ENCODE measurements around the gene KLK2.
A peak's percentile ranks its signal among the peaks of the same experiment; 100 is the strongest.

Gene KLK2

DNA sequence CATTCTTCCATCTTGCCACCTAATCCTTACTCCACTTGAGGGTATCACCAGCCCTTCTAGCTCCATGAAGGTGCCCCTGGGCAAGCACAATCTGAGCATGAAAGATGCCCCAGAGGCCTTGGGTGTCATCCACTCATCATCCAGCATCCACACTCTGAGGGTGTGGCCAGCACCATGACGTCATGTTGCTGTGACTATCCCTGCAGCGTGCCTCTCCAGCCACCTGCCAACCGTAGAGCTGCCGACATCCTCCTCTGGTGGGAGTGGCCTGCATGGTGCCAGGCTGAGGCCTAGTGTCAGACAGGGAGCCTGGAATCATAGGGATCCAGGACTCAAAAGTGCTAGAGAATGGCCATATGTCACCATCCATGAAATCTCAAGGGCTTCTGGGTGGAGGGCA, 21.6 kb upstream of the KLK2 start:
- no peak for DNase-seq

DNA sequence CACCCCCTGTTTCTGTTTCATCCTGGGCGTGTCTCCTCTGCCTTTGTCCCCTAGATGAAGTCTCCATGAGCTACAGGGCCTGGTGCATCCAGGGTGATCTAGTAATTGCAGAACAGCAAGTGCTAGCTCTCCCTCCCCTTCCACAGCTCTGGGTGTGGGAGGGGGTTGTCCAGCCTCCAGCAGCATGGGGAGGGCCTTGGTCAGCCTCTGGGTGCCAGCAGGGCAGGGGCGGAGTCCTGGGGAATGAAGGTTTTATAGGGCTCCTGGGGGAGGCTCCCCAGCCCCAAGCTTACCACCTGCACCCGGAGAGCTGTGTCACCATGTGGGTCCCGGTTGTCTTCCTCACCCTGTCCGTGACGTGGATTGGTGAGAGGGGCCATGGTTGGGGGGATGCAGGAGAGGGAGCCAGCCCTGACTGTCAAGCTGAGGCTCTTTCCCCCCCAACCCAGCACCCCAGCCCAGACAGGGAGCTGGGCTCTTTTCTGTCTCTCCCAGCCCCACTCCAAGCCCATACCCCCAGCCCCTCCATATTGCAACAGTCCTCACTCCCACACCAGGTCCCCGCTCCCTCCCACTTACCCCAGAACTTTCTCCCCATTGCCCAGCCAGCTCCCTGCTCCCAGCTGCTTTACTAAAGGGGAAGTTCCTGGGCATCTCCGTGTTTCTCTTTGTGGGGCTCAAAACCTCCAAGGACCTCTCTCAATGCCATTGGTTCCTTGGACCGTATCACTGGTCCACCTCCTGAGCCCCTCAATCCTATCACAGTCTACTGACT, 18.4 kb upstream of the KLK2 start, which contains the start of gene KLK3:
TSS of gene KLK3 (plus strand) at position 280 of the 775 bp plus-strand sequence. CDS start at position 321, 41 bp downstream.
- DNase-seq, result no peak

DNA sequence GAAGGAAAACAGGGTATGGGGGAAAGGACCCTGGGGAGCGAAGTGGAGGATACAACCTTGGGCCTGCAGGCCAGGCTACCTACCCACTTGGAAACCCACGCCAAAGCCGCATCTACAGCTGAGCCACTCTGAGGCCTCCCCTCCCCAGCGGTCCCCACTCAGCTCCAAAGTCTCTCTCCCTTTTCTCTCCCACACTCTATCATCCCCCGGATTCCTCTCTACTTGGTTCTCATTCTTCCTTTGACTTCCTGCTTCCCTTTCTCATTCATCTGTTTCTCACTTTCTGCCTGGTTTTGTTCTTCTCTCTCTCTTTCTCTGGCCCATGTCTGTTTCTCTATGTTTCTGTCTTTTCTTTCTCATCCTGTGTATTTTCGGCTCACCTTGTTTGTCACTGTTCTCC, 15.9 kb upstream of the KLK2 start:
- no peak for DNase-seq

DNA sequence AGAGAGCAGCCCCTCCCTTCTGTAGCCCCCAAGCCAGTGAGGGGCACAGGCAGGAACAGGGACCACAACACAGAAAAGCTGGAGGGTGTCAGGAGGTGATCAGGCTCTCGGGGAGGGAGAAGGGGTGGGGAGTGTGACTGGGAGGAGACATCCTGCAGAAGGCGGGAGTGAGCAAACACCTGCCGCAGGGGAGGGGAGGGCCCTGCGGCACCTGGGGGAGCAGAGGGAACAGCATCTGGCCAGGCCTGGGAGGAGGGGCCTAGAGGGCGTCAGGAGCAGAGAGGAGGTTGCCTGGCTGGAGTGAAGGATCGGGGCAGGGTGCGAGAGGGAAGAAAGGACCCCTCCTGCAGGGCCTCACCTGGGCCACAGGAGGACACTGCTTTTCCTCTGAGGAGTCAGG, 14.4 kb upstream of the KLK2 start:
- DNase-seq, result peak; percentile 21

DNA sequence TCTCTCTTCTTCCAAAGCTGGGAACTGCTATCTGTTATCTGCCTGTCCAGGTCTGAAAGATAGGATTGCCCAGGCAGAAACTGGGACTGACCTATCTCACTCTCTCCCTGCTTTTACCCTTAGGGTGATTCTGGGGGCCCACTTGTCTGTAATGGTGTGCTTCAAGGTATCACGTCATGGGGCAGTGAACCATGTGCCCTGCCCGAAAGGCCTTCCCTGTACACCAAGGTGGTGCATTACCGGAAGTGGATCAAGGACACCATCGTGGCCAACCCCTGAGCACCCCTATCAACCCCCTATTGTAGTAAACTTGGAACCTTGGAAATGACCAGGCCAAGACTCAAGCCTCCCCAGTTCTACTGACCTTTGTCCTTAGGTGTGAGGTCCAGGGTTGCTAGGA, 13.4 kb upstream of the KLK2 start:
- no peak for DNase-seq

DNA sequence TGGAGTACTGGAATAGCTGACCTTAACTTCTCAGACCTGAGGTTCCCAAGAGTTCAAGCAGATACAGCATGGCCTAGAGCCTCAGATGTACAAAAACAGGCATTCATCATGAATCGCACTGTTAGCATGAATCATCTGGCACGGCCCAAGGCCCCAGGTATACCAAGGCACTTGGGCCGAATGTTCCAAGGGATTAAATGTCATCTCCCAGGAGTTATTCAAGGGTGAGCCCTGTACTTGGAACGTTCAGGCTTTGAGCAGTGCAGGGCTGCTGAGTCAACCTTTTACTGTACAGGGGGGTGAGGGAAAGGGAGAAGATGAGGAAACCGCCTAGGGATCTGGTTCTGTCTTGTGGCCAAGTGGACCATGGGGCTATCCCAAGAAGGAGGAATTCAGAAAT, 12.2 kb upstream of the KLK2 start:
- DNase-seq, result no peak

DNA sequence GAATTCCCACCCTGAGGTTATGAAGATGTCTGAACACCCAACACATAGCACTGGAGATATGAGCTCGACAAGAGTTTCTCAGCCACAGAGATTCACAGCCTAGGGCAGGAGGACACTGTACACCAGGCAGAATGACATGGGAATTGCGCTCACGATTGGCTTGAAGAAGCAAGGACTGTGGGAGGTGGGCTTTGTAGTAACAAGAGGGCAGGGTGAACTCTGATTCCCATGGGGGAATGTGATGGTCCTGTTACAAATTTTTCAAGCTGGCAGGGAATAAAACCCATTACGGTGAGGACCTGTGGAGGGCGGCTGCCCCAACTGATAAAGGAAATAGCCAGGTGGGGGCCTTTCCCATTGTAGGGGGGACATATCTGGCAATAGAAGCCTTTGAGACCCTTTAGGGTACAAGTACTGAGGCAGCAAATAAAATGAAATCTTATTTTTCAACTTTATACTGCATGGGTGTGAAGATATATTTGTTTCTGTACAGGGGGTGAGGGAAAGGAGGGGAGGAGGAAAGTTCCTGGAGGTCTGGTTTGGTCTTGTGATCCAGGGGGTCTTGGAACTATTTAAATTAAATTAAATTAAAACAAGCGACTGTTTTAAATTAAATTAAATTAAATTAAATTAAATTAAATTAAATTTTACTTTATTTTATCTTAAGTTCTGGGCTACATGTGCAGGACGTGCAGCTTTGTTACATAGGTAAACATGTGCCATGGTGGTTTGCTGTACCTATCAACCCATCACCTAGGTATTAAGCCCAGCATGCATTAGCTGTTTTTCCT, 11.5 kb upstream of the KLK2 start:
- no peak for DNase-seq

DNA sequence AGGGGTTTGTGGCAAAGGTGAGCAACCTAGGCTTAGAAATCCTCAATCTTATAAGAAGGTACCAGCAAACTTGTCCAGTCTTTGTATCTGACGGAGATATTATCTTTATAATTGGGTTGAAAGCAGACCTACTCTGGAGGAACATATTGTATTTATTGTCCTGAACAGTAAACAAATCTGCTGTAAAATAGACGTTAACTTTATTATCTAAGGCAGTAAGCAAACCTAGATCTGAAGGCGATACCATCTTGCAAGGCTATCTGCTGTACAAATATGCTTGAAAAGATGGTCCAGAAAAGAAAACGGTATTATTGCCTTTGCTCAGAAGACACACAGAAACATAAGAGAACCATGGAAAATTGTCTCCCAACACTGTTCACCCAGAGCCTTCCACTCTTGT, 3.8 kb upstream of the KLK2 start:
- DNase-seq, result no peak

DNA sequence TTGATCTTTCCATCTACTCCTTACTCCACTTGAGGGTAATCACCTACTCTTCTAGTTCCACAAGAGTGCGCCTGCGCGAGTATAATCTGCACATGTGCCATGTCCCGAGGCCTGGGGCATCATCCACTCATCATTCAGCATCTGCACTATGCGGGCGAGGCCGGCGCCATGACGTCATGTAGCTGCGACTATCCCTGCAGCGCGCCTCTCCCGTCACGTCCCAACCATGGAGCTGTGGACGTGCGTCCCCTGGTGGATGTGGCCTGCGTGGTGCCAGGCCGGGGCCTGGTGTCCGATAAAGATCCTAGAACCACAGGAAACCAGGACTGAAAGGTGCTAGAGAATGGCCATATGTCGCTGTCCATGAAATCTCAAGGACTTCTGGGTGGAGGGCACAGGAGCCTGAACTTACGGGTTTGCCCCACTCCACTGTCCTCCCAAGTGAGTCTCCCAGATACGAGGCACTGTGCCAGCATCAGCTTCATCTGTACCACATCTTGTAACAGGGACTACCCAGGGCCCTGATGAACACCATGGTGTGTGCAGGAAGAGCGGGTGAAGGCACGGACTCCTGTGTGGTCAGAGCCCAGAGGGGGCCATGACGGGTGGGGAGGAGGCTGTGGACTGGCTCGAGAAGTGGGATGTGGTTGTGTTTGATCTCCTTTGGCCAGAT, 2.7 kb upstream of the KLK2 start:
- no peak for DNase-seq

DNA sequence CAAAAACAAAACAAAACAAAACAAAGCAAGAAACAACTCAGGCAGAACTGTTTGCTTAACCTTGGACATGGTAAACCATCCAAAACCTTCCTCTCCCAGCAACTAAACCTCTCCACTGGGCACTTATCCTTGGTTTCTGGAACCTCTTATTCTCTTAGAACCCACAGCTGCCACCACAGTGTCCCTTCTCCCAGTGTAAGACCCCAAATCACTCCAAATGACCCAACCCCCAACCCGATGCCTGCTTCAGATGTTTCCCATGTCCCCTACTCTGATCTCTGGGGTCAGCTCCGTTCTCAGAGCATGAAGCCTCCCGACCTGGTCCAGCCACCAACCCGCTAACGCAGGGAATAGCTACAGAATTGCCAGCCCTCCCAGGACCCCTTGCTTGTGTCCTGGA, 972 bp downstream of the KLK2 start:
- no peak for DNase-seq

DNA sequence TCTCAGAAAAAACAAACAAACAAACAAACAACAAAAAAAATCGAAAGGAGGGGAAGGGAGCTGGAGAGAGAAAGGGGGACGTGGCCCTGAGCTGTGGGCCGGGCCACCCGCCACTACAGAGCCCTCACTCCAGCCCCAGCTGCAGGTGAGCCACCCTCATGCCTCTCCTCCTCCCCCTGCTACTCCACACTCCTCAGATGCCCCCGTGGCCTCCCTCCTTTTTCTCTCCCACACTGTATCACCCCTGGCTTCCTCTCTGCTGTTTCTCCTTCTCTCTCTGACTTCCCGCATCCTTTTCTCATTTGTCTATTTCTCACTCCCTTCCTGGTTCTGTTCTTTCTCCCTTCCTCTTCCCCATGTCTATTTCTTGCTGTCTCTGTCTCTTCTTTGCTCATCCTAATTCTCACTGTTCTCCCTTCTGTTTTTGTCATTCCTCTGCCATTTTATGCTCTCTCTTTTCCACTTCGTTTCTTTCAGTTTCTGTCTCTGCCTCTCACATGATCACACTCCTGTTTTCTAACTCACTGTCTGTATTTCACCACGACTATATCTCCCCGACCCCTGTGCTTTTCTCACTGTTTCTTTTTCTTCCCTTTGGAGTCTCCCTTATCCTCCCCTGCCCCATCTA, 2.7 kb downstream of the KLK2 start:
- no peak for DNase-seq

DNA sequence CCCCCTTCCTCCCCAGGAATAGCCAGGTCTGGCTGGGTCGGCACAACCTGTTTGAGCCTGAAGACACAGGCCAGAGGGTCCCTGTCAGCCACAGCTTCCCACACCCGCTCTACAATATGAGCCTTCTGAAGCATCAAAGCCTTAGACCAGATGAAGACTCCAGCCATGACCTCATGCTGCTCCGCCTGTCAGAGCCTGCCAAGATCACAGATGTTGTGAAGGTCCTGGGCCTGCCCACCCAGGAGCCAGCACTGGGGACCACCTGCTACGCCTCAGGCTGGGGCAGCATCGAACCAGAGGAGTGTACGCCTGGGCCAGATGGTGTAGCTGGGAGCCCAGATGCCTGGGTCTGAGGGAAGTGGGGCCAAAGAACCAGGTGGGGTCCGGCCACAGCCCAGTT, 3.2 kb downstream of the KLK2 start:
- DNase-seq, result no peak

DNA sequence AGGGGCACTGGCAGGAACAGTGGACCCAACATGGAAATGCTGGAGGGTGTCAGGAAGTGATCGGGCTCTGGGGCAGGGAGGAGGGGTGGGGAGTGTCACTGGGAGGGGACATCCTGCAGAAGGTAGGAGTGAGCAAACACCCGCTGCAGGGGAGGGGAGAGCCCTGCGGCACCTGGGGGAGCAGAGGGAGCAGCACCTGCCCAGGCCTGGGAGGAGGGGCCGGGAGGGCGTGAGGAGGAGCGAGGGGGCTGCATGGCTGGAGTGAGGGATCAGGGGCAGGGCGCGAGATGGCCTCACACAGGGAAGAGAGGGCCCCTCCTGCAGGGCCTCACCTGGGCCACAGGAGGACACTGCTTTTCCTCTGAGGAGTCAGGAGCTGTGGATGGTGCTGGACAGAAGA, 4.1 kb downstream of the KLK2 start:
- no peak for DNase-seq

DNA sequence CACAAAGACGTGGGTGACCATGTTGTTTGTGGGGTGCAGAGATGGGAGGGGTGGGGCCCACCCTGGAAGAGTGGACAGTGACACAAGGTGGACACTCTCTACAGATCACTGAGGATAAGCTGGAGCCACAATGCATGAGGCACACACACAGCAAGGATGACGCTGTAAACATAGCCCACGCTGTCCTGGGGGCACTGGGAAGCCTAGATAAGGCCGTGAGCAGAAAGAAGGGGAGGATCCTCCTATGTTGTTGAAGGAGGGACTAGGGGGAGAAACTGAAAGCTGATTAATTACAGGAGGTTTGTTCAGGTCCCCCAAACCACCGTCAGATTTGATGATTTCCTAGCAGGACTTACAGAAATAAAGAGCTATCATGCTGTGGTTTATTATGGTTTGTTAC, 5.6 kb downstream of the KLK2 start:
- DNase-seq, result no peak

DNA sequence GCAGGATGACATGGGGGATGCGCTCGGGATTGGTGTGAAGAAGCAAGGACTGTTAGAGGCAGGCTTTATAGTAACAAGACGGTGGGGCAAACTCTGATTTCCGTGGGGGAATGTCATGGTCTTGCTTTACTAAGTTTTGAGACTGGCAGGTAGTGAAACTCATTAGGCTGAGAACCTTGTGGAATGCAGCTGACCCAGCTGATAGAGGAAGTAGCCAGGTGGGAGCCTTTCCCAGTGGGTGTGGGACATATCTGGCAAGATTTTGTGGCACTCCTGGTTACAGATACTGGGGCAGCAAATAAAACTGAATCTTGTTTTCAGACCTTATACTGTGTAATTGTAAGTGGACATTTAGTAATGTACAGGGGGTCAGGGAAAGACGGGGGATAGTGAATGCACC, 7.0 kb downstream of the KLK2 start:
- DNase-seq, result no peak

DNA sequence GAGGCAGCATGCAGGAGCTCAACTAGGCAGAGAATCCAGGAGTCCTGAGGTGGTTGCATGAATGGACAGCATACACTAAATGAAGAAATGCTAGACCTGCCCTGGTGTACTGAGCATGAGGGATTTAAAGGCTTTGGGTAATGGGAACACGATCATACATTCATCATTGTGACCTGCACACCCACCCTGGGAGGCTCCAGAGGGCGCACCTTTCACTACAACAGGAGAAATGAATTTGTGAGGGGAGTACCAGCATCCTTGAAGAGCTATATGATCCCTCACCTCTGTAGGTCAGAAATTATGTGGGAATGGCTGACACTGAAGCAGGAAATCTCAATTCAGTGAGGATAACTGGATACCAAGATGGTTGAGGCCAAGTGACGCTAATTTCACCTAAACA, 8.9 kb downstream of the KLK2 start:
- DNase-seq, result no peak

DNA sequence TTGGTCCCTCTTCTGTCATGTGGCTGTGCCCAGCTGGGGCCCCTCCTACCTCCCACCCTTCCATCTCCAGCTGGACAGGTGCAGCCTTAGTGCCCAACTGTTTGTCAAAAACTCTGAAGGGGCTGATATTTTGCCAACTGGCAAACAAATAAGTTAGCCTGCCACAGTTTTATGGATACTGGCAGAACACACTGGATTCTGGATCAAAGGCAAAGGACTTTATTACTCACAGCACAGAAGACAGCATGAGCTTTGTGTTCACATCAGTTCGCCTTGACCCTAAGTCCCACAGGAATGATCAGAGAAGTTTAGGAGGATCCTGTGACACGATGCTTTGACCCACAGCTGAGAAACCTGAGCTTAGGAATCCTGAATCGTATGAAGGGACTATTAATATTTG, 16.4 kb downstream of the KLK2 start:
- no peak for DNase-seq

DNA sequence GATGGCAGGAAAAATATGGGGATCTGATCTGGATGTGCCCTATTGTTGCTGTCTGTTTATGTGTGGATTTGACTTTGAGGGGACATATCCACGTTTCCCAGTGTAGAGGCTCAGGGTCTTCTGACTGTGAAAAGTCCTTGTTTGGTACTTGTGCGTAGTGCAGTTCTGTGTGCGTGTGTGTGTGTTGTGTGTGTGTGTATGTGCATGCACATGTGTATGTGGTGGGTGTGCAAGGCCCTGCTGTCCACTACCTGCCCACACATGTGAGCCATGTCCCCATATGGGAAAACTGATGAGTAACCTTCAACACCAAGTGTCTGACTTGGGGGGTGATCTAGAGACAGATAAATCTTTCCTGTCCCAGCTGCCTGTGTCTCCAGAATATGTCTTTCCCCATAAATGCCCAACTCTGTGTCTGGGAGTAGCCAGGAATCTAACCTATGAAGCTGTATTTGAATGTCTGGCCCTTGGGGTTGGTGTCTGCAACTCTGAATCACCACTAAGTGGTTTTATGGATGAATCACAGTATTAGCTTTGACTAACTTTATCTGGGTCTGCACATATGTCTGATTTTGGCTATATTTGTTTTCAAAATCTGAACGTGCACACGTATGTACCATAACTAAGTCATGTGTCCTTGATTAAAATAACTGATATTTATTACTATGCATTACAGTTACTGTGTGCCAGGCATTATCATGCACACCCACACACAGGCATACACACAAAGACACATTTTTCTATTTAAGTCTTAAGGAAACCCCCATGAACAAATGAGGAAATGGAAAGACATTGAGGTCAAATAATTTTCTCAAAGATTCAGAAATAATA, 17.4 kb downstream of the KLK2 start:
- DNase-seq, result no peak

DNA sequence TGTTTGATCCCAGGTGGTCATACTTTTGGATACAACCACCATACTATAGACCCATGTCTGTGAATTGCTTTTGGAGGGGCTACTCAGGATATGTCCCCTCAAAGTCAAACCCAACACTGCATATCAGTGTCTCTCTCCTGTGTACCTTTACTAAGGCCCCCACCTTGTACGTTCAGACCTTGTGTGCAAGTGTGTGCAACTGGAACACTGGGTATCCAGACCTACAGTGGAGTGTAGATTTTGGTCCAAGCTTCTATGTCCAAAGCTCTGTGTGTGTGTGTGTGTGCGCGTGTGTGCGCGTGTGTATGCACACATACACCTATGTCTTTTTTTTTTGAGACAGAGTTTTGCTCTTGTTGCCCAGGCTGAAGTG, 18.0 kb downstream of the KLK2 start:
- no peak for DNase-seq

DNA sequence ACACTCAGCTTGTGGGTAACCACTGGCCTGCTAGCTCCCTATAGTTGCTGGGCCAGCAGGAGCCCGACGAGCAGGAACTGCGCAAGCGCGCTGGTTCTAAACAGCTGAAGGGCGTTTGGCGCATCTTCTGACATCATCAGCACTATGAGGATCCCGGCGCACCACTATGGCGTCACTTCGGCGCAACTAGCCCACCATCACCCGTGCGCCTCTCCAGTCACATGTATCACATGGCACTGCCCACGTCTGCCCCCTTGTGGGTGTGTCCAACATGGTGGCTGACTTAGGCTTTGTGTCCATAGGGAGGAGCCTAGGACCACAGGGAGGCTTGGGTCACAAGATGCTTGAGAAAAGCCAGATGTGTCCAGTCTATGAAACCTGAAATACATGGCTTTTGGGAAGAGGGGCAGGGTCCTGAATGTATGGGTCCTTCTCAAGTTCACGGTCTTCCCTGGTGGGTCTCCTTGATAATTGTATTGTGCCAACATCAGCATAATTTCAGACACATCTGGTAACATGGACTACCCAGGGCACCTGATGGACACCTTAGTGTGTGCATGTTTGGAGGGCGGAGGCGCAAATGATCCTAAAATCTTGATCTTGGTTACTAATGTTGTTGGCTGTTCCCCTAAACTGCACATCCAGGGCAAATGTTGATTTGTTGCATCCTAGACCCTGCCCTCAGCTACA, 20.0 kb downstream of the KLK2 start:
- no peak for DNase-seq

DNA sequence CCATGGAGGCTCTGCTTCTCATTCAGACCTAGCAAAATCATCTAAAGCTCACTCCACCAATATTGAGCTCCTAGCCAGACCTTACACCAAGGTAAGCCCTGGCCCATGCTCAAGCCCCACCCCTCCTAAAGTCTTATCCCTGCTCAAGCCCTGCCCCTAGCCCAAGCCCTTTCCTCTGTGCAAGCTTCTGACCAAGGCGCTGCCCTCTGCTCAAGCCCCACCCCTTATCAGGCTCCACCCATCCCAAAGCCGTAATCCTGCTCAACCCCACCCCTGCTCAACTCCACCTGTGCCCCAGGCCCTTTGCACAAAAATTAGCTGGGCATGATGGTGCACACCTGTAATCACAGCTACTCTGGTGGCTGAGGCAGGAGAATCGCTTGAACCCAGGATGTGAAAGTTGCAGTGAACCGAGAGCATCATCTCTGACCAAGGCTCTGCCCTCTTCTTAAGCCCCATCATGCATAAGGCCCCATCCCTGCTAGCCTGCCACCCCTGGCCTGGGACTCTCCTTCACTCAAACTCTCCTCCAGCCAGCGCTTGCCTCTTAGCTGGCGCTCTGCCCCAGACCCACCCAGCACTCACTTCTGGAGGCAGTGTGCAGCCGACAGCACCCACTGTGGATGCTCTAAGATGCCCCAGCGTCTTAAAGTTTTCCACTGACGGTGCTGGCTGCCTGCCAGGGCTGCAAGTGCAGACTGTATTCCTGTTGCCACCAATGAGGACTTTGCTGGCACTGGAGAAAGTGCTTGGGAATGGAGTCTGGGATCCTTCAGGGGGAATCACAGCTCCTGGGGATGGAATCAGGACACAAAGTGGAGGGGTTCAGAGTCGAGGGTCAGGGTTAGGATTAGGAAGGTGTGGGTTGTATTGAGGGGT, 21.5 kb downstream of the KLK2 start:
- DNase-seq, result no peak
